Left lobe of liver (tissue), 2 donors: ENCODE data around the gene ASIC4. TPM values are rescaled to one million over a fixed set of nuclear protein-coding genes. Genes with fewer than 3 reads are reported as not detected.

Source experiments
- ATAC-seq: fragments of 200-7000 bp; cut with Tn5 transposase; one replicate; pipeline ENCODE4 v1.9.1; 2020; ENCODE audit warnings: mild to moderate bottlenecking, moderate library complexity
- DNase-seq: peaks from one replicate; pipeline ENCODE4 v3.0.0-alpha.2; 2020; ENCODE audit warnings: low spot score
- total RNA-seq: library from RNA; stranded (reverse); gene quantifications from one replicate; pipeline ENCODE4 v1.2.1, GENCODE V29; 2021
- donor health status: DM: no; HTN: no; CAD: no; lungs with moderate emphysema.
- donor health status: DM: no; HTN: yes; CAD: no.

The ASIC4 gene
- total RNA-seq, 1 donor from 2014 or later = 0.05 TPM

GRCh38 chr2:219532378-219532649, 18.0 kb downstream of the ASIC4 start:
- DNase-seq (no peak), ATAC-seq (no peak)

DNA sequence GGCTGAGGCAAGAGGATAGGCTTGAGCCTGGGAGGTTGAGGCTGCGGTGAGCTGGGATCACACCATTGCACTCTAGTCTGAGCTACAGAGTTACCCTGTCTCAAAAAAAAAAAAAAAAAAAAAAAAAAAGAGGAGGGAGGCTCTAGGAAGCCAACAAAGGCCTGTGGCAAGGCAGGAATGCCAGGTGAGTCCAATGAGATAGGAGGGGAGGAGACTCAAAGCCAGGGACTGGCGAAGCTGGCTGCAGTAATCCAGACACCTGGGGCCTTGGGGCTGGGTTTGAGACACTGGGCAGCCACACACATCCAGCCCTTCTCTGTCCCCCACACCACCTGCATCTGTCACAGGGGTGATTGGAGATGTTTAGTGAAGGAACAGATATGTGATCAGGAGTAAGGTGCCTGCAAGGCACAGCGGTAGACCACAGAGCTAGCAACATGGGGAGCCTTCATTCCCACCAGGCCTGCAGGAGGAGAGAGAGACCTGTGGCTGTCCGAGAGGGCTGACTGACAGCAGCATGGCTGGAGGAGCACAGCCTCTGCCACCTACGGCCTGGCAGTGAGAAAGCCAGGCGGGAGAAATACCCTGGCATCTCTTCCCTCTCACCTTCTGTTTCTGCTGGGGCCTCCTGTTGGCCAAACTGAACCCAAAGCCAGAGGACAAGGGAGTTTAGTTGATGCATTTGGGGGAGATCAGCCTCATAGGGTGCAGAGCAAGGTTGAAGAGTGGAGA, 19.8 kb downstream of the ASIC4 start:
- DNase-seq (no peak), ATAC-seq (no peak)

DNA sequence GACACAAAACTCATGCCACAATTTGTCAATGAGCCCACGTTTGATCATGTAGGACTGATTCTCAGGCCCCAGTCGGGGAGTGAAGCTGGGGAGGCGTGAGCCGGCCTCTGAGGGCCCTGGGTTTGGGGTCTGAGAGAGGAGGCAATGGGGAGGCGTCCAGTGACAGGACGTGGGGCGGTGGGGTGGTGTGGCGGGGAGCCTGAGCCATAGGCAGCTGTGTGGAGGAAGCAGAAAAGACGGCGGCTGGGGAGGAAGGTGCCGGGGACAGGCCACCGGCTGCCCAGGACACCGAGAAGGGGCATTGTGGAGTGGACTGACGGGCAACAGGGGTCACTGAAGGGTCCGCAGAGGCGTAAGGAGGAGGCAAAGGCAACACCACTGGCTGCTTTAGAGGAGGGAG, 22.1 kb downstream of the ASIC4 start:
- ATAC-seq (no peak), DNase-seq (no peak)

DNA sequence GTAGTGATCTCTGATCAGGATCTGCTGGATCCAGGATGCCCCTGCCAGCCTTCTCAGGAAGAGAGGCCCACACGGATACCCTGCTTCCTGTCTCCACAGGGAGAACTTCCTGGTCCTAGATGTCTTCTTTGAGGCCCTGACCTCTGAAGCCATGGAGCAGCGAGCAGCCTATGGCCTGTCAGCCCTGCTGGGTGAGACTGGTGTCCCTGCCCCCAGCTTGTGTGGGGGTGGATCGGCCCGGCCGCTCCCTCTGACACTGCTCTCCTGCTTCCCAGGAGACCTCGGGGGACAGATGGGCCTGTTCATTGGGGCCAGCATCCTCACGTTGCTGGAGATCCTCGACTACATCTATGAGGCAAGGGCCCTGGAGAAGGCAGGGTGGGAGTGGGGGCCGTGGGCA, 22.7 kb downstream of the ASIC4 start:
- ATAC-seq (no peak), DNase-seq (no peak)

DNA sequence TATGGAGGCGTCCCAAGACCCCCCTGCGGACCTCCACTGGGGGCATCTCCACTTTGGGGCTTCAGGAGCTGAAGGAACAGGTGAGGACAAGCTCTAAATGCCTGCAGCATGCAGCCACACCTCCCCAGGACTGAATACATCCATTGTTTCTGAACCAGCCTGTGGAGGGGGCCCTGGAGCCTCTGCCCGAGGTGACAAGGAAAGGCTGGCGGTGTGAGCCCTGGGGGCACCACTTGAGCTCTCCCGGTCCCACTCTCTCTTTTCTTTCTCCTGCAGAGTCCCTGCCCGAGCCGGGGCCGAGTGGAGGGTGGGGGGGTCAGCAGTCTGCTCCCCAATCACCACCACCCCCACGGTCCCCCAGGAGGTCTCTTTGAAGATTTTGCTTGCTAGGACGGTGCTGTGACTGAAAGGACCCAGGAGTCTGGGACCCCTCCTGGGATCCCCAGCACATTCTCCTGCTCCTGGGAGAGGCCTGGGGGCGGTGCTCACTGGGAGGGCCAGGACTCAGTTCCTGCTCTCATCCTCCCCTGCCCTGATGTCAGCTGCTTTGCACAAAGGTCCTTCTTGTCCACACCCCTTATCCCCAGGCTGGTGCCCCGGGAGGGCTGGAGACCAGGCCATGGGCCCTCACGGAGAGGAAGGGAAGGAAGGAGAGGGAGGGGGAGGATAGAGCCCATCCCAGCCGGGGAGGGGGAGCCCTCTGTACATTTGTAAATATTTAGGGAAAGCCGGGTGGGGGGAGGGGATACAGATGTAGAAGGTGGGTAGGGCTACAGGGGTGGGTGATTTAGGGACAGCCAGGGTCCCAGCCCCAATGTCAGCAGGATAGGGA, 23.6 kb downstream of the ASIC4 start:
- DNase-seq (no peak), ATAC-seq (no peak)

DNA sequence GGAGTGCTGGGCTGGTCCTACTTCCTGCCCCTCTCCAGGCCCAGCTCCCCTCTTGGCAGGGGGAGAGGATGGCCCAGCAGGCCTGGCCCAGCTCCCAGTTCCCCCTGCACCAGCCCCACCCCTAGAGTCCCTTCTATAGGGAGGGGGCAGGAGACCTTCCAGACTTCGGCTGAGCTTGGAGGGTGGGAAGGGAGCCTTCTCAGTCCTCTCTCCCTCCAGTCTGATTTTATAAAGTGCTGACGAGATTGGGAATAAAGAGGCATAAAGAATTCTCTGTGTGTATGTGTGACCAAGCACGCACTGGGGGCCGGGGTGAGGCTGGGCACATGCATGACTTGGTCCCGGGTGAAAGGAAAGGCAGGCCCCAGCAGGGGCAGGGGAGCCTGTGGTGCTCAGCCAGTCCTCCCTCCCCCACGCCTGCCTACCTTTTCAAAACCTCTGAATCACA, 24.2 kb downstream of the ASIC4 start:
- DNase-seq (no peak), ATAC-seq (no peak)

GRCh38 chr2:219538956-219539788, 24.9 kb downstream of the ASIC4 start:
- ATAC-seq = no peak
- DNase-seq = no peak

GRCh38 chr2:219539926-219540678, 25.8 kb downstream of the ASIC4 start:
- ATAC-seq (no peak), DNase-seq (no peak)

DNA sequence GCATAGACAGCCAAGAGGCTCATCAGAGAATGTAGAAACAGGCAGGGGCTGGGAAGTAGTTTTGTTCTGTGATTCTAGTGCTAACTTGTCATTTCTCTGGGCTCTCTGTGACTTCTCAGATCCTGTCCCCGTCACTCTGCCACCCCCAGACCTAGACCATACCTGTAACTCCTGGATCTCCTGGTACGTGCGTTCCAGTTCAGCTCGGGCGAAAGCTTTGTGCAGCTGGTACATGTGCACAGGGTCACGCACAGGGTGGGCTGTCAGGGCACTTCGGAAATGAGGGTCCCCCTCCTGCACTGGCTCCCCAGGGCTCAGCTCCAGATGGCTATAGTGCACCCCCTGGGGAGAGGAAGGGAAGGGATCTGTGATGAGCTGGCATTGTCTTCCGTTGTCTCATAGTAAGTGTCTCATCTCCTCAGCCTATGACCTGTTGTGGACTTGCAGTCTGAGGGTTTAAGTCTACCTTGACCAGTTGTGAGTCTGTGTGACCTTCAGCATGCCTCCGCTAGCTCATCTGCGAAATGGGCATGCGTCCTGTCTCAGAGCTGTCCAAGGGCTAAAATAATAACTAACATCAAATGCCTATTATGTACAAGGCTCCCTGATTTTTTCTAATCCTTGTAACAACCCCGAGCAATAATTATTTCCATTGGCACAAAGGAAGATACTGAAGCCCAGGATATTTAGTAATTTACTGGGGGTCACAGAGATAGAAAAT, 26.7 kb downstream of the ASIC4 start:
- DNase-seq = no peak
- ATAC-seq = no peak

DNA sequence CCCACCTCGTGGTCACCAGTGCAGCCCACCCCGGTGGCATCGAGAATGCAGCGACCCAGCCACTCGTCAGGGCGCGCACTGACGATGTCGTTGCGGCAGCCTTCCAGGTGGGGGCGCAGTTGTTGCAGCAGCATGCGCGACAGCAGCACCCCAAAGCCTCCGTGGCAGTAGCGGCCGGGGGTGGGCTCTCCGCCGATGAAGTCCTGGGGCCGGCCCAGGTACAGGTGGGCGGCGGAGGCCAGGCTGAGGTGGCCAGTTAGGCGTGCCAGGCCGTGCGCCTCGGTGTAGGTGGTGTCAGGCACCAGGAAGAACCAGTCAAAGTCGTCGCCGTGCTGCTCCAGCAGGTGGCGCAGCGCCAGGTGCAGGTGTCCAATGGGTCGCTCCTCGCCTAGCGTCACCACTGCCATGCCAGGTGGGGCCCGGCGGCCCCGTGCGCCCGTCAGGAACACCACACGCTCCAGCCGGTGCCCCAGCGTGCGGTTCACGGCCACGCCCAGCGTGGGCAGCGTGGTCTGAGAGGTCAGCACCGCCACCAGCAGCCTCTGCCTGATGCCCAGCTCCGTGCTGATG, 27.4 kb downstream of the ASIC4 start:
- ATAC-seq = peak; percentile 46
- peak; percentile 88 for DNase-seq

- peak; percentile 50 for ATAC-seq
Observed at GRCh38 chr2:219542931-219543595, 28.8 kb downstream of the ASIC4 start.

DNA sequence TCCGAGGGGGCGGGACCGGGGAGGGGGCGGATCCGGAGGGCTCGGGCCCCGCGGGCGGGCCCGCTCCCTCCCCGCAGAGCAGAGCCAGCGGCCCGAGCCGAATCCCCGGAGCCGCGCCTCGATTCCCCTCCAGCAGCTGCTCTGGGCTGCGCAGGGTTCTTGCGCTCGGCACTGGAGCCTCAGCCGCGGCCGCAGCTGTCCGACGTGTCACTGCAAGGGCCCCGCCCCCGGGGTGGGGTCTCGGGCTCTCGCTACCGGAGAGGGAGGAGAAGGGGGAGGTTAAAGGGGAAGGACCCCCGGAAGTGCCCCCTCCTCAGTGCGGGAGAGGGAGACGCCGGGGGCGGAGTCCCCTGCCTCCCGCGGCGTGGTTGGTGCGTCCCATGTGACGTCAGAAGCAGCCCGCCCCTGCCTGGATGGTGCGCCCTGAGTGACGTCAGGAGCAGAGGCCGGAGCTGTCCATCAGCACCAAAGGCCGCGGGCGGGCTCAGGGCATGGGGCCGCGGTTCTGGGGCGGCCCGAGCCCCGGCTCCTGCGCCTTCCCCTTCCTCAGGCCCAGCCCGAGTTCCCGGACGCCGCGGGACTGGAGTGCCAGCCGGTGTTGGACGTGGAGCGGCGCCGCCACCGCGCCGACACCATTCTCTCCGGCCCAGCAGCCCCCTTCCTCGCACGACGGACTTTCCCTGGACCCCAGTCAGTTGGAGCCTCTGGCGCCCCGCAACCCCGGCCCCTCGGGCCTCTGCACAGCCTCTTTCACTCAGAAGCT, 29.5 kb downstream of the ASIC4 start, which contains the start of the genes CHPF and TMEM198:
Gene CHPF (minus strand): TSS at position 214 of the 763 bp plus-strand sequence. CDS start 271 bp downstream, outside the sequence.
Gene TMEM198 (plus strand): TSS at position 433 of the 763 bp plus-strand sequence. CDS start 700 bp downstream, outside the sequence.
- peak; percentile 98 for DNase-seq
- ATAC-seq = peak; percentile 89

More at GRCh38 chr2:219542931-219543595, 28.8 kb downstream of the ASIC4 start:
- no peak for DNase-seq

DNA sequence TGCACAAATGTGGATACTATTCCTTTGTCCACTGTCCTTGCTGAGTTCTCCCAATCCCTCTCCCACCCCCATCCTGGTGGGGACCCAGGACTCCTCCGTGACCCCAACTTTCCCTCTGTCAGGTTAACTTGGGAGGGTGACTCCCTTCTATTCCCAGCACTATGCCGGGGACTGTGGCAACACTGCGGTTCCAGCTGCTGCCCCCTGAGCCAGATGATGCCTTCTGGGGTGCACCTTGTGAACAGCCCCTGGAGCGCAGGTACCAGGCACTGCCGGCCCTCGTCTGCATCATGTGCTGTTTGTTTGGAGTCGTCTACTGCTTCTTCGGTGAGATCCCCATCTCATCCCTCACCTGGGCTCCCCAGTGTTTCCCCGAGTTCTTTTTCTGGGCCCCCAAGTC, 30.3 kb downstream of the ASIC4 start:
- ATAC-seq = no peak
- DNase-seq = no peak

DNA sequence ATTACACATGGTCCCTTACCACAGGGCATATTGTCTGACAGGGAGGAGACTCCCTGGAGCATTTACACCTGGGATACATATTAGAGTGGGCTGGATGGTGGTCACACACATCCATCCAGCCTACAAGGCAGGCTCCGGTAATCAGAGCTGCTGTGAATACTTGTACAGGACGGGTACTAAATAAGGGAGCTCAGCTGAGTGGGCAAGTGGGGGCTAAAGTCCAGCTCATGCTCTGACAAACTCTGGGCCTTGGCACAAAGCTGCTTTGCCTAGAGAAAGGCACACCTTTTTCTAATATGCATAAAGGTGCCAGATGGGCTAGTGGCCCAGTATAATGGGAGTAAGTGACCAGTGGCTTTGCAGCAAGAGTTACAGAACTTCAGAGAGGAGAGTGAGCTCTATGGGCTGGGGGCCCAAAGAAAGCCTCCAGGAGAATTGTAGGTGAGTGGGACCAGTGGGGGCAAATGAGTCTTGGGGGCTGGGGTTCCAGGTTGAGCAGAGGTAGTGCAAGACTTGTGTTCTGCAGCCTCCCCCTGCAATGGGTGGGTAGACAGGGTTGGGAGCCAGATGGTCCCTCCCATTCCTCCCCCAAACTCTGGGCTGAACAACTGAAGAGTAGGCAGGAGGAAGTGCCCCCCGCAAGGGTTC, 31.1 kb downstream of the ASIC4 start:
- ATAC-seq (no peak), DNase-seq (no peak)

DNA sequence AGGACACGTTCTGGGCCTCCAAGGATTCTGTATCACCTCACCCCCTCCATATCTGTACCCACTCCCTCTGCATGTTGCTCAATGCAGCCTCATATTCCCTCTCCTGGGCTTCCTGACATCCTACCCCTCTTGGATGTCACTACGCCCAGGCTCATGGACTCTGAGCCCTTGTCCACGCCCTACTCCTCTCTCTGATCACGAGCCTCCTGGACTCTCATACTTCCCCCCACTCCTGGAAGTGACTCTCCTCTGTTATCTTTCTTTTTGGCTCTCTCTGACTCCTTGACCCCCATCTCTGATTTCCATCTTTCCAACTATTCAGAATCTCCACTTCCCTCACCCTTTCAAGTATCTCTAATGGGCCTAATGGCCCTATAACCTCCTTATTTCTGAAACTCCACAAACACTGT, 31.7 kb downstream of the ASIC4 start:
- ATAC-seq (no peak), DNase-seq (no peak)

DNA sequence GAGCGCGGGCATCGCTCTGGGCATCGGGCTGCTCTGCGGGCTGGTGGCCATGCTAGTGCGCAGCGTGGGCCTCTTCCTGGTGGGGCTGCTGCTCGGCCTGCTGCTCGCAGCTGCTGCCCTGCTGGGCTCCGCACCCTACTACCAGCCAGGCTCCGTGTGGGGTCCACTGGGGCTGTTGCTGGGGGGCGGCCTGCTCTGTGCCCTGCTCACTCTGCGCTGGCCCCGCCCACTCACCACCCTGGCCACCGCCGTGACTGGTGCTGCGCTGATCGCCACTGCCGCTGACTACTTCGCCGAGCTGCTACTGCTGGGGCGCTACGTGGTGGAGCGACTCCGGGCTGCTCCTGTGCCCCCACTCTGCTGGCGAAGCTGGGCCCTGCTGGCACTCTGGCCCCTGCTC, 33.3 kb downstream of the ASIC4 start:
- ATAC-seq (no peak), DNase-seq (no peak)

DNA sequence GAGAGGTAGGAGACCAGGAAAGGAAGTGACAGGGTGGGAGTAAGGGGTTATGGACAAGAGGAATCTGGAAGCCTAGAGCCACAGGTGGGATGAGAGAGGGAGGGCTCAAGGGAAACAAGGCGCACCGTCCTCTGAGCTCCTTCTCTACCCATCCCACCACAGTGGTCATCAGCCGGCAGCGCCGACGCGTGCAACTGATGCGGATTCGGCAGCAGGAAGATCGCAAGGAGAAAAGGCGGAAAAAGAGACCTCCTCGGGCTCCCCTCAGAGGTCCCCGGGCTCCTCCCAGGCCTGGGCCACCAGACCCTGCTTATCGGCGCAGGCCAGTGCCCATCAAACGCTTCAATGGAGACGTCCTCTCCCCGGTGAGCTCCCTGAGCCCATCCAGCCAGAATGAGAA, 34.7 kb downstream of the ASIC4 start:
- no peak for ATAC-seq
- DNase-seq = no peak

DNA sequence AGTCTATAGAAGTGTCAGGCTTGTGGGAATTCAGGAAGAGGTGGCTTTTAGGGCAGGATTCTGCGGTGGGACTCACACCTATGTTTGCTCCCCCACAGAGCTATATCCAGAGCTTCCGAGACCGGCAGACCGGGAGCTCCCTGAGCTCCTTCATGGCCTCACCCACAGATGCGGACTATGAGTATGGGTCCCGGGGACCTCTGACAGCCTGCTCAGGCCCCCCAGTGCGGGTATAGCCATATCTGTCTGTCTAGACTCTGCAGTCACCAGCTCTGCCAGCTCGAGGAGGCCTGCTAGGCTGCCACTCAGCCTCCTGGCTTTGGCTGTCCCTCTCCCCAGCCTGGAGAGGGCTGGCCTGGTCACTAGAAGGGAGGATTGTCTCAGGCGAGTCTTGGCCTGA, 35.3 kb downstream of the ASIC4 start:
- no peak for ATAC-seq
- DNase-seq = no peak
